Dermis microvascular lymphatic vessel endothelial cell (primary cell): ENCODE results near the gene EPSTI1. TPM values are rescaled to one million over a fixed set of nuclear protein-coding genes. Genes with fewer than 3 reads are reported as not detected.

ENCODE experiments used
- DNase-seq, 2 donors: peaks; one replicate each; pipeline versions ENCODE4 v3.0.0 to v3.0.0-alpha.2; 2010; ENCODE audit warnings: low read depth in 2 of 2
- total RNA-seq: library from RNA; depleted of rRNA; stranded (reverse); fragments of >200 nt; gene quantifications from 2 replicates; pipeline ENCODE4 v1.2.1, GENCODE V29; 2014

Gene EPSTI1
- total RNA-seq, 1 donor from 2014 or later: 2.3 TPM

DNA sequence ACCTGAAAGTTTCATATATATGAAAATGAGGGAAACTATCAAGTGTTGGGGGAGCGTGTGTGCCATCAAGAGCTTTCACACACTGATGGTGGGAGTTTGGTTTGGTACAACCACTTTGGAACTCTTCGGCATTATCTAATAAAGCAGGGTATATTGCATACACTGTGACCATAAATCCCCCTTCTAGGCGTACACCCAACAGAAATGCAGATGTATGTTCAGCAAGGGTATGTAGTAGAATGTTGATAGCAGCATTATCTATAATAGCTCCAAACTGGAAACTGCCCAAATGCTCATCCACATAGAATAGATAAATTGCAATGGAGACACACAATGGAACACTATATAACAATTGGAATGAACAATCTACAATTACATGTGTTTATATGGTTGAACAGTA lies 139.9 kb downstream of the EPSTI1 start:
- DNase-seq: no peak

DNA sequence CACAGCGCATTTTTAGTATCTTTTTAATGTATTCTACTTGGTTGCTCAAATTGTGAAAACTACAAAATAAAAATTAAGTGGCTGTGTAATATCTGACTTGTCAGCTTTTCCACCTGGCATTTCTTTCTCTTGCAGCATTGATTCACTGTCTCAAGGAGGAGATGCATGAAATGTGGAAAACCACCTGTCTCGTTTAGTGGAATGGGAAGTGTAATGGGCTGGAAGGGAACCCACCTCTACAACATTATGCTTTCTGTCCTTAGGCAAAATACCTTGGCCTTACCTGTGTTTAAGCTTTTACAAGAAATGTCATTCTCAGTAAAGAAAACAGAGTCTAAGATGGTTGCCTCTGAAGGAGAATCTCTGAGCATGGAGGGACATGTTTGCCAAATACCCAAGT lies 142.8 kb downstream of the EPSTI1 start:
- no peak for DNase-seq

DNA sequence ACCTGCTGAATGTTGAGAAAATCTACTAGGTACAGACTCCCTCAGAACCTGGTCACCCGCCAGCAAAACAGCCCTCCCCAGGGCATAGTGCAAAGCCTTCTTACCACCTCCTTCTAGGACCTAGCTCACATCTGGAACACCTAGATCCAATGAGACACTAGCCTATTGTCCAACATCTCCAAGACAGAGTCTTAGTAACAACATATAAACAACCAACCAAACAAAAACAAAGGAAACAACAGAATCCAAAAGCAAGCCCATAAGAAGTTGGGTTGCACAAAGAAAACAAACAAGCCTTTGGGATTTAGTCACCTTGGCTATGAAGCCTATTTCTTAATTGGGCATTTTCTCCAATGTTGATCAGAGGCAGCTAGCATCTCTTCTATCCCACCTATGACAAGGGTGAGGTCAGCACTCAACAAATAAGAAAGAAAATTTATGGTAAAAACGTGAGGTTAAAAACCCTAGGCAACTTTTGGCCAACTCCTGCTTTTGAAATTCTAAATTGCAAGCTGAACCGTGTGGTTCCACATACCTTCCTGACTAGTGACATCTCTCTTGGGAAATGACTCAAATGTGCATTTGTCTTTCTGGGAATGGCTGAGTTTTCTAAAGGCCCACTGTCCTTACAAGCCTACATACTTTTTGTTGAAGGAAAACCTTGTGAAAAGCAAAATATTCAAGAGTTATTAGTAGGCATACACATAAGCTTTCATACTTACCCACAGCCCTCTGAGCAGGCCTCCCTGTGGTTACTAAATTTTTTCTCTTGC lies 144.0 kb downstream of the EPSTI1 start:
- no peak for DNase-seq

DNA sequence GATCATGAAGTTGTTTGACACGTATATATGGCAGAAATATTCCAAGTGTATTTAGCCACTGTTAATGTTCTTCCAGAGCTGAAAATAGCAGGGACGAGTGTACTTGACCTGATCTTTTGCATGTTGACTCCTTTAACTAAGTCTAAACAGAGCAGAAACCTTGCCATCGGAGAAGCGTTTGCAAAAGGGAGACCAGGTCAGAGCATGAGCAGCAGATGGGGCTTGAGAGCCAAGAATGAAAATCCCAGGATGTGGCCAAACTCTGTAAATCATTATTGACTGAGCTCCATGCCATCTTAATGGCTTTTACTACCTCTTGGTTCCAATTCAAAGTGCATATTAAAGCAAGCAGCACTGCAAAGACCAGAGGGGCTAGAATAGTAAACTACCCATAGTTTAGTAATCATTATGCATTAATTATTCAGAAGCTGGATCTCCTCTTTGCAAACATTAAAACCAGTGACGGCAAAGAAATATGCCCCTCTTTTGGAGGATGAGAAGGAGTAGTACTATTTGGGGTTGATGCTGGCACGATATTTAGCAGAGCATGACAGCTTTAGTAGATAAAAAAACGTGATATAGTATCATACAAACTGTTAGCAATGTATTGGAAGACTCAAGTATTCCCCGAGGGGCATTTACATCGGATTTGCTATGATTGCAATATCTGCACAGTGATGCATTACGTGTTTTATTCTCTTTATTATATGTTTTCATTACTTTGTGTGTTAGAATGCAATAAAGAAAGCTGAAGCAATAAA lies 154.9 kb downstream of the EPSTI1 start:
- DNase-seq: peak in 1 of 2 donors; percentile 12

Other genes with a start within 250 kb of the EPSTI1 start
- not detected in 2 replicates for gene FAM216B, start 210.7 kb downstream of the EPSTI1 start, total RNA-seq
- 17.5 and 17.7 TPM in 2 replicates for gene DNAJC15, start 31.3 kb upstream of the EPSTI1 start, total RNA-seq